ENCODE data around the gene C4B.
"Not testable (repeated sequence)": the region's sequence is repeated elsewhere in the genome, so short reads cannot be mapped to it uniquely, and the experiment has no call there.

Gene C4B

DNA sequence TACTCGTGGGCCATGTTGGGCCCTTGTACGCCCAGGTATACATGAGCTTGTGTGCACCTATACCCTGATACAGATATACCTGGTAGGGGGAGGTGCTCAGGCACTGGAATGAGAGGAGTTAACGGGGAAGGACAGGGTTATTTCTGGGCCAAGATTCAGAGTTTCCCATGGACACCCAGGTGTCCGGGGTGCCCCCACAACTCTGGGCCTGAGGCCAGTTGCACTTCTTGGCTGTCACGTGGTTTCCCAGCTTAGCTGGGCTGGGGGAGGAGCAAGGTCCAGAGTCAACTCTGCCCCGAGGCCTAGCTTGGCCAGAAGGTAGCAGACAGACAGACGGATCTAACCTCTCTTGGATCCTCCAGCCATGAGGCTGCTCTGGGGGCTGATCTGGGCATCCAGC, 32.9 kb upstream of the C4B start, which contains the start of gene C4A:
TSS of gene C4A (plus strand) at position 314 of the 400 bp plus-strand sequence. CDS start at position 365, 51 bp downstream.
- not testable (repeated sequence) for DNase-seq

DNA sequence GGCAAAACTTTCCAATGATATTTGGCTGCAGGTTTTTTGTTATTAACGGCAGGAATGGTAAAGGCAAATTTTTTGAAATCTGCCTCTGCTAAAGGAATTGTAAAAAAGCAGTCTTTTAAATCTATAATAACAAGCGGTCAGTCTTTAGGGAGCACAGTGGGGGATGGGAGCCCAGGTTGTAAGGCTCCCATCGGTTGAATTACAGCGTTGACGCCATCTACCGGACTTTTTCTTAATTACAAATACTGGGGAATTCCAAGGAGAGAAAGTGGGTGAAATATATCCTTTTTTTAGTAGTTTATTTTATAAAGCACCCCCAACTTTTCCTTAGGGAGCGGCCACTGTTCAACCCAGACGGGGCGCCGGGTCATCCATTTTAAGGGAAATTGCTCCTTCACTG, 25.2 kb upstream of the C4B start:
- not testable (repeated sequence) for DNase-seq

DNA sequence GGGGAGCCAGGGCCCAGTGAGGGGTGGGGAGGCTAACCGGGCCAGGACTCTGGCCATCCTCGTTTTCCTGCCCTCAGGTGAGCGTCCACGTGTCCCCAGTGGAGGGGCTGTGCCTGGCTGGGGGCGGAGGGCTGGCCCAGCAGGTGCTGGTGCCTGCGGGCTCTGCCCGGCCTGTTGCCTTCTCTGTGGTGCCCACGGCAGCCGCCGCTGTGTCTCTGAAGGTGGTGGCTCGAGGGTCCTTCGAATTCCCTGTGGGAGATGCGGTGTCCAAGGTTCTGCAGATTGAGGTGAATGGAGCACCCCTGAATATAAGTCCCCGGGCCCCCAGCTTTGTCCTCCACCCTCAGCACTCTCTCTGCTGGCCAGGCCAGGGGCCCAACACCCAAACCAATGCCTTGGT, 20.2 kb upstream of the C4B start:
- not testable (repeated sequence) for DNase-seq

DNA sequence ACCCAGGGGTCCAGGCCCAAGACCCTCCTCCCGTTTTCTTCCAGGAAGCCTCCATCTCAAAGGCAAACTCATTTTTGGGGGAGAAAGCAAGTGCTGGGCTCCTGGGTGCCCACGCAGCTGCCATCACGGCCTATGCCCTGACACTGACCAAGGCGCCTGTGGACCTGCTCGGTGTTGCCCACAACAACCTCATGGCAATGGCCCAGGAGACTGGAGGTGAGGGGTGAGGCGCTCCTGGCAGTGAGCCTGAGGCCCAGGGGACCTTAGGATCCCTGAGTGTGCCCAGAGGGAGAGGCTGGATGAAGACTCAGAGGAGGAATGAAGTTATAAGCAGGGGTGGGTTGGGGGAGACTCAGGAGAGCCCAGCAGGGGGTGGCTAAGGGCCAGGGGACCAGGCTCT, 18.2 kb upstream of the C4B start:
- DNase-seq = not testable (repeated sequence)

DNA sequence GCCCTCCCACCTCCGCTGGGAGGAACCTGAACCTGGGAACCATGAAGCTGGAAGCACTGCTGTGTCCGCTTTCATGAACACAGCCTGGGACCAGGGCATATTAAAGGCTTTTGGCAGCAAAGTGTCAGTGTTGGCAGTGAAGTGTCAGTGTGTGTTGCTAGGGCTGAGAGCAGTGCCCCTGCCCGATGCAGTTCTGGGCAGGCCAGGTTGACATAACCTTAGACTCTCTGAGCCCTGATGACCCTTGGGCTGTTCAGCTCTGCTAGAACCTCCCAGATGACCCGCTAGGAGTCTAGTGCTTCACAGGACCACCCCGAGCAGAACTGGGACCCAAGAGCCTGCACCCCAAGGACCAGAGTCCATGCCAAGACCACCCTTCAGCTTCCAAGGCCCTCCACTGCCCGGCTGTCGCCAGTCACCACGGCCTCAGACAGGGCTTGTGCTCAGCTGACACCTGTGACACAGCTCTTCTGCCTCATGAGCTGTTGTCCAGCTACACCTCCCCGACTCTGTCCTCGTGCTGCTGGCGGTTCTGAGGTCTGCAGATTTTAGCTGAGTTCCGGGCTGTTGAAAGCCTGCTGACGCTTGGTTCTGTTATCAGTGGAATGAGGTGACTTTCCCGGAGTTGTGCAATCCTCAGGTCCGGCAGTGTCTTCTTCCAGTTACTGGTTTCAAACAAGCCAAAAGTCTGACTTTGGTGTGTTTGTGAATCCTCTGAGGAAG, 11.9 kb upstream of the C4B start:
- DNase-seq = not testable (repeated sequence)

DNA sequence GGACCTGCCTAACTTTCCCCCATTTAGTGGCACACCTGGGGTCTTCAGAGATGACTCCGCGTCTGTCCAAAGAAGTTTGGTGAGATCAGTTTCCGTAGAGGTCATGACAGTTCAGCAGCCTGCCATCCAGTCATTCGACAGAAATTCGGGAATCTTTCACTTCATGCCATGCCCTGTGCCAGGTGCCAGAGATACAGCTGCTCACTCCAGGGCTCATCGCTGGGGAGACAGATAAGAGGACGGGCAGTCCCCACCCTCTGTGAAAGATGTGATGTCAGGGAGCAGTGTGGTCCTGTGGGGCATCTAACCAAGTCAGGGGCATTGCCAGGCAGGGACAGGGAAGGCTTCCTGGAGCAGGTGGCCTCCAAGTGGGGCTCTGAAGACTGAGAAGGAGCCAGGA, 11.3 kb upstream of the C4B start:
- DNase-seq = not testable (repeated sequence)

DNA sequence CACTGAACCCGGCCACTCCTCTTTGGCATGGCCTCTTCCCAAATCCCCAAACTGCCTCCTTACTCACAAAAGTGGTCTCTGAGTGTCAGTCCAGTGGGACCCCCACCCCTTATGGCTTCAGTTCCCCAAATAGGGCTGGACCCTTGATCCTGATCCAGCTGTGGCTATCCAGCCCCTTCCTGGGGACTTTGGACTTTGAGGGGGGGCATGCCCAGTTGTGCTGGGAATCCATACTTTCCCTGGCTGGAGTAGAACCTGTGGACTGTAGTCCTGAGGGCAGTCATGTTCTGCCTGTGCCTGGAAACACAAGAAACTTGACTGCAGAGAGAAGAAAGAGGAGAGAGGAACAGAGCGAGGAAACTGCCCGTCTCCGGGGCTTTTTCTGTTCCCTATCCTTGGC, 10.2 kb upstream of the C4B start:
- not testable (repeated sequence) for DNase-seq

DNA sequence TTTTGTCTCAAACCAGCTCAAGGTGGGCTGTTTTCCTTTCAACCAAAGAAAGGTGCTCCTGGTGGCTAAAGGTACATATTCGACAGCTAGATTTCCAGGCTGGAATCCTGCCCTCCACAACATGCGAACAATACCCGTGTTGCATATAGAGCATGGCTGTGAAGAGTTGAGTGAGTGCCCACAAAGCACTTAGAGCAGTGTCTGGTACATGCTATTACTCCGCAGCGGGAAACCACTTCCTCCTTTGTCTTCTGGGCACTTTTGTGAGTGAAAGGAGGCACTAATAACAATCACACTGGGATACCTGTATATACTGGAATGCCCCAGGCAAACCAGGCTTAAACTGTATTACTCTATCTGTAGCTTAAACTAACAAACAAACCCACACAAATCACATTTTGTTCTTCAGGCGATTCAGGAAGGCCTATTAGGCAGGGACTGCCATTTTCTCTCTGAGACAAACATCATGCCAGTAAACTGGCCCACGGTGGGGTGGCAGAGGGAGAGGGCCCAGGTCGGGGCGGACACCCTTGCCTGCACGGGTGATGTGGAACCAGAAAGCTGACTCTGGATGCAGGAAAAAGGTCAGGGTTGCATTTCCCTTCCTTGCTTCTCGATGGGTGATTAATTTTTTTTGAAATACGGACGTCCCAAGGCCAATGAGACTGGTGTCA, 9.6 kb upstream of the C4B start:
- DNase-seq = not testable (repeated sequence)

DNA sequence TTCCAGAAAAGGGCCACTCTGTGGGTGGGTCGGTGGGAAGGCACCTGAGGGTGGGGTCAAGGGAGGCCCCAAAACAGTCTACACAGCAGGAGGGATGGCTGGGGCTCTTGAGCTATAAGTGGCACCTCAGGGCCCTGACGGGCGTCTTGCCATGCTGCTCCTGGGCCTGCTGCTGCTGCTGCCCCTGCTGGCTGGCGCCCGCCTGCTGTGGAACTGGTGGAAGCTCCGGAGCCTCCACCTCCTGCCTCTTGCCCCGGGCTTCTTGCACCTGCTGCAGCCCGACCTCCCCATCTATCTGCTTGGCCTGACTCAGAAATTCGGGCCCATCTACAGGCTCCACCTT, 9.1 kb upstream of the C4B start:
- not testable (repeated sequence) for DNase-seq

DNA sequence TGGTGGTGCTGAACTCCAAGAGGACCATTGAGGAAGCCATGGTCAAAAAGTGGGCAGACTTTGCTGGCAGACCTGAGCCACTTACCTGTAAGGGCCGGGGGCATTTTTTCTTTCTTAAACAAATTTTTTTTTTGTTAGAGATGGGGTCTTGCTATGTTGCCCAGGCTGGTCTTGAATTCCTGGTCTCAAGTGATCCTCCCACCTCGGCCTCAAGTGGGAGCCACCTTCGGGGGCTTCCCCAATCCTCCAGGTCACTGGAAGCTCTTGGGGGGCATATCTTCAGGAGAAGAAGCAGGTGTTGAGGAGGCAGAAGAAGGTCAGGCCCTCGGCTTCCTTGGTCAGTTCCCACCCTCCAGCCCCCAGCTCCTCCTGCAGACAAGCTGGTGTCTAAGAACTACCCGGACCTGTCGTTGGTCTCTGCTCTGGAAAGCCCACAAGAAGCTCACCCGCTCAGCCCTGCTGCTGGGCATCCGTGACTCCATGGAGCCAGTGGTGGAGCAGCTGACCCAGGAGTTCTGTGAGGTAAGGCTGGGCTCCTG, 8.5 kb upstream of the C4B start:
- DNase-seq = not testable (repeated sequence)

DNA sequence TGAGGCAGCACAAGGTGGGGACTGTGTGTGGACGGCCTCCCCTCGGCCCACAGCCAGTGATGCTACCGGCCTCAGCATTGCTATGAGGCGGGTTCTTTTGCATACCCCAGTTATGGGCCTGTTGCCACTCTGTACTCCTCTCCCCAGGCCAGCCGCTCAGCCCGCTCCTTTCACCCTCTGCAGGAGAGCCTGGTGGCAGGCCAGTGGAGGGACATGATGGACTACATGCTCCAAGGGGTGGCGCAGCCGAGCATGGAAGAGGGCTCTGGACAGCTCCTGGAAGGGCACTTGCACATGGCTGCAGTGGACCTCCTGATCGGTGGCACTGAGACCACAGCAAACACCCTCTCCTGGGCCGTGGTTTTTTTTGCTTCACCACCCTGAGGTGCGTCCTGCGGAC, 7.5 kb upstream of the C4B start:
- not testable (repeated sequence) for DNase-seq

DNA sequence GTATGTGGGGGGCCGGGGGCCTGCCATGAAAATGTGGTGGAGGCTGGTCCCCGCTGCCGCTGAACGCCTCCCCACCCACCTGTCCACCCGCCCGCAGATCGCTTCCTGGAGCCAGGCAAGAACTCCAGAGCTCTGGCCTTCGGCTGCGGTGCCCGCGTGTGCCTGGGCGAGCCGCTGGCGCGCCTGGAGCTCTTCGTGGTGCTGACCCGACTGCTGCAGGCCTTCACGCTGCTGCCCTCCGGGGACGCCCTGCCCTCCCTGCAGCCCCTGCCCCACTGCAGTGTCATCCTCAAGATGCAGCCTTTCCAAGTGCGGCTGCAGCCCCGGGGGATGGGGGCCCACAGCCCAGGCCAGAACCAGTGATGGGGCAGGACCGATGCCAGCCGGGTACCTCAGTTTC, 6.6 kb upstream of the C4B start:
- DNase-seq = not testable (repeated sequence)

DNA sequence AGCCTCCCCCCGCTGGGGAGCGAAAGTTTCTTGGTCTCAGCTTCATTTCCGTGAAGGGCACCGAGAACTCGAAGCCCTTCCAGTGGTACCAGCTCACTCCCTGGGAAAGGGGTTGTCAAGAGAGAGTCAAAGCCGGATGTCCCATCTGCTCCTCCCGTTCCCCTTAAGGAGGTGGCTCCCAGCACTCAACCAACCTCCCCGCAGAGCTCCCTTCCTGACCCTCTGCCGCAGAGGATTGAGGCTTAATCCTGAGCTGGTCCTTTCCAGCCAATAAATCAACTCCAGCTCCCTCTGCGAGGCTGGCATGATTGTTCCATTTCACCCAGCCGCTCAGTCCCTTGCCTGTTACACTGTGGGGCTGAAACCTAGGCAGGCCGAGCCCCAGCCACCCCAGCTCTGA, 6.0 kb upstream of the C4B start:
- DNase-seq = not testable (repeated sequence)

DNA sequence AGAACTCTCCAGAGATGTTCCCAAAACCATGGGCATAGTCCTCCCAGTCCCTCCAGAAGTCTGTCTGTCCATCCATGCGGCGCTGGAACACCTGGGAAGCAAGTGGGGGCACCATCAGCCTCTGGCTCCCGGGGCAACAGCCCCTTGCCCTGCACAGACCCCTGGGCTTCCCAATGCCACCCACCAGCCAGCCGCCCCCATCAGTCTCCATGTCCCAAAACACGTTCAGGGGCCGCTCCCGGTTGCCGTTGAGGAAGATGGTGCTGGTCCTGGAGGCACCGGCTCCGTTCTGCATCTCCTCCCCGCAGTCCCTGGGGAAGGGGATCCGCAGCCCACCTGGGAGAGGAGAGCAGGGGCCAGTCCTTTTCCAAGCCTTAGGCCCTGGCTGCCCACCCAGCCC, 5.1 kb upstream of the C4B start:
- not testable (repeated sequence) for DNase-seq

DNA sequence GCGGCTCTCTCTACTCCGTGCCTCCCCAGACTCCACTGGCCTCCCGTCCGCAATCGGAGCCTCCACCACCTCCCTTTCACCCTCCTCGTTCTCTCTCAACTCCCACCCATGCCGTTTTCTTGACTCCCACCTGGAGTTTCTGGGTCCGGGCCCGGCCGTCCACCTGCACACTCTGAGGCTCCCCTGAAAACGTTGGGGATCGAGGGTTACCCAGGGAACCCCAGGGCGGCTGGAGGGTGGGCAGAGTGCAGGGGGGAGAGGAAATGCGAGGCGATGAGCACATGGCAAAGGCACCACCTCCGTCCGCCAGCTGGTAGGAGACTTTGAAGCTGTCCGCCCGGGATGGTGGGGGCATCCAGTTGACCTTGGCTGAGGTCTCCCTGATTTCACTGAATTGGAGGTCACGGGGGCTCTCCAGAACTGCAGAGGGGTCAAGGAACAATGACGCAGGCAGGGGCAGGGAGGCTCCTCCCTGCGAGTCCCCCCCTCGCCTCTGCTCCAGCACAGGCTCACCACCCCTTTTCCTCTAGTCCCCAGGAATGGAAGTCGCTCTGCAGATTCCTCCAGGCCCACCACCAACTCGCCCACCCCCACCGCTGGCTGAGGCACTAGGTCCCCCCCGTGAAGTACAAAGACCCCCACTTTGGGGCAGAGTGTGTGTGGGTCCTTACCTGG, 3.6 kb upstream of the C4B start:
- DNase-seq = not testable (repeated sequence)

DNA sequence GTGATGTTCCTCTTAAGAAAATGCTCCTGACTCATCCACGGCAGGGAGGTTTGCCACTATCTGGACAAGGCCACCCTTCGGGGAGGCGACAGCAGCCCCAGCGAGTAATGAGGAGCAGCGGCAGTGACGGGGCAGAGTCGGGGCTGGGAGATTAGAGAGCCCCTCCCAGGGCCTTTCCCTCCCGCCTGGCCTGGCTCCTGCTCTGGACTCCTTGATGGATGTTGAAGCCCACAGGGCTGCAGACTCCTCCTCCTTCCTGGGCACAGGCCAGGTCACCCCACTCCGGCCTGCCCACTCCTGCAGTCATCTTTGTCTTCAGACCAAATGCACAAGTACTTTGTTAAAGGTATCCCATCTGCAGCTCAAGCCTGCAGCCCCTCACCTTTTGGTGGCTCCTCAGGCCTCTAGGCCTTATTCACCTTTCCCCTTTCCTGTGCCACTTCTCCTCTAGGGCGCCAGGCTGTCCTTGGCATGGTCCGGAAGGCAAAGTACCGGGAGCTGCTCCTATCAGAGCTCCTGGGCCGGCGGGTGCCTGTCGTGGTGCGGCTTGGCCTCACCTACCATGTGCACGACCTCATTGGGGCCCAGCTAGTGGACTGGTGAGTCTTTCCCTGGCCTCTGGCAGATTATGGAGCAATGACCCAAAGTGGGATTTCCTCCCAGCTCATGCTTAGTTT, 1.5 kb upstream of the C4B start:
- DNase-seq = not testable (repeated sequence)

DNA sequence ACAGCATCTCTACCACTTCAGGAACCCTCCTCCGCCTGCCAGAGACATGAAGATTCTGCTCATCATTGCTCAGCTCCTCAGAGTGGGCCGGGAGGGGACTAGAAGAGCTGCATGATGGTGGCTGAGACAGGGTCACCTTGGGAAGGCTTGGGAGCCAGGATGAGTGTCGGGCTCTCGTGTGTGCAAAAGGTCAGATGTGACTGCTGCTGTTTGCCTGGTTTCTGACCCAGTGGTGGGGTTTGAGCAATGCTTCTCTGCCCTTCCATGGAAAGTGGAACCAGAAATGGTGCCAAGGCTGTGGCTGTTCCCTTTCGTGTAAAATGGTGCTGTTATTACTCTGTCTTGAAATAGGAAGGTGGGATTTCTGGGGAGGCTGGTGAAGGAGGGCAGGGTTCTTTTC, 857 bp upstream of the C4B start:
- not testable (repeated sequence) for DNase-seq

DNA sequence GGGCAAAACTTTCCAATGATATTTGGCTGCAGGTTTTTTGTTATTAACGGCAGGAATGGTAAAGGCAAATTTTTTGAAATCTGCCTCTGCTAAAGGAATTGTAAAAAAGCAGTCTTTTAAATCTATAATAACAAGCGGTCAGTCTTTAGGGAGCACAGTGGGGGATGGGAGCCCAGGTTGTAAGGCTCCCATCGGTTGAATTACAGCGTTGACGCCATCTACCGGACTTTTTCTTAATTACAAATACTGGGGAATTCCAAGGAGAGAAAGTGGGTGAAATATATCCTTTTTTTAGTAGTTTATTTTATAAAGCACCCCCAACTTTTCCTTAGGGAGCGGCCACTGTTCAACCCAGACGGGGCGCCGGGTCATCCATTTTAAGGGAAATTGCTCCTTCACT, 7.5 kb downstream of the C4B start:
- DNase-seq = not testable (repeated sequence)

DNA sequence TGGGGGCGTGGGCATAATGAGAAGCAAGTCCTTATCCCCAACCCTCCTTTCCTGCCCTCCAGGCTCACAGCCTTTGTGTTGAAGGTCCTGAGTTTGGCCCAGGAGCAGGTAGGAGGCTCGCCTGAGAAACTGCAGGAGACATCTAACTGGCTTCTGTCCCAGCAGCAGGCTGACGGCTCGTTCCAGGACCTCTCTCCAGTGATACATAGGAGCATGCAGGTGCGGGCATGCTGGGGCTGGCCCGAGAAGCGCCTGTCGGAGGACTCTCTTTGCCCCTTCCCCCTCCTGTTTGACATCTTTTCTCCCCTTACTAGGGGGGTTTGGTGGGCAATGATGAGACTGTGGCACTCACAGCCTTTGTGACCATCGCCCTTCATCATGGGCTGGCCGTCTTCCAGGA, 14.0 kb downstream of the C4B start:
- DNase-seq = not testable (repeated sequence)

DNA sequence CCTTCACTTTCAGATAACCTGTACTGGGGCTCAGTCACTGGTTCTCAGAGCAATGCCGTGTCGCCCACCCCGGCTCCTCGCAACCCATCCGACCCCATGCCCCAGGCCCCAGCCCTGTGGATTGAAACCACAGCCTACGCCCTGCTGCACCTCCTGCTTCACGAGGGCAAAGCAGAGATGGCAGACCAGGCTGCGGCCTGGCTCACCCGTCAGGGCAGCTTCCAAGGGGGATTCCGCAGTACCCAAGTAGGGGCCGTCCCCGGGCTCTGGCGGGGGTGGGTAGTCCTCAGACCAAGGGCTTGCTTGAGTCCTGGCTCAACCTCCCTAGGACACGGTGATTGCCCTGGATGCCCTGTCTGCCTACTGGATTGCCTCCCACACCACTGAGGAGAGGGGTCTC, 15.0 kb downstream of the C4B start:
- DNase-seq = not testable (repeated sequence)

DNA sequence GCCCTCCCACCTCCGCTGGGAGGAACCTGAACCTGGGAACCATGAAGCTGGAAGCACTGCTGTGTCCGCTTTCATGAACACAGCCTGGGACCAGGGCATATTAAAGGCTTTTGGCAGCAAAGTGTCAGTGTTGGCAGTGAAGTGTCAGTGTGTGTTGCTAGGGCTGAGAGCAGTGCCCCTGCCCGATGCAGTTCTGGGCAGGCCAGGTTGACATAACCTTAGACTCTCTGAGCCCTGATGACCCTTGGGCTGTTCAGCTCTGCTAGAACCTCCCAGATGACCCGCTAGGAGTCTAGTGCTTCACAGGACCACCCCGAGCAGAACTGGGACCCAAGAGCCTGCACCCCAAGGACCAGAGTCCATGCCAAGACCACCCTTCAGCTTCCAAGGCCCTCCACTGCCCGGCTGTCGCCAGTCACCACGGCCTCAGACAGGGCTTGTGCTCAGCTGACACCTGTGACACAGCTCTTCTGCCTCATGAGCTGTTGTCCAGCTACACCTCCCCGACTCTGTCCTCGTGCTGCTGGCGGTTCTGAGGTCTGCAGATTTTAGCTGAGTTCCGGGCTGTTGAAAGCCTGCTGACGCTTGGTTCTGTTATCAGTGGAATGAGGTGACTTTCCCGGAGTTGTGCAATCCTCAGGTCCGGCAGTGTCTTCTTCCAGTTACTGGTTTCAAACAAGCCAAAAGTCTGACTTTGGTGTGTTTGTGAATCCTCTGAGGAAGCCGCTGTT, 20.9 kb downstream of the C4B start:
- DNase-seq = not testable (repeated sequence)

DNA sequence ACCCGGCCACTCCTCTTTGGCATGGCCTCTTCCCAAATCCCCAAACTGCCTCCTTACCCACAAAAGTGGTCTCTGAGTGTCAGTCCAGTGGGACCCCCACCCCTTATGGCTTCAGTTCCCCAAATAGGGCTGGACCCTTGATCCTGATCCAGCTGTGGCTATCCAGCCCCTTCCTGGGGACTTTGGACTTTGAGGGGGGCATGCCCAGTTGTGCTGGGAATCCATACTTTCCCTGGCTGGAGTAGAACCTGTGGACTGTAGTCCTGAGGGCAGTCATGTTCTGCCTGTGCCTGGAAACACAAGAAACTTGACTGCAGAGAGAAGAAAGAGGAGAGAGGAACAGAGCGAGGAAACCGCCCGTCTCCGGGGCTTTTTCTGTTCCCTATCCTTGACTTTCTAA, 22.5 kb downstream of the C4B start:
- DNase-seq = not testable (repeated sequence)

Measured in activated CD4-positive, CD25-positive, alpha-beta regulatory T cell treated with anti-CD3 and anti-CD28 coated beads, Interleukin-2, amount 50 U/mL, for 72 hours (primary cell).